Activated CD4-positive, alpha-beta memory T cell treated with anti-CD3 and anti-CD28 coated beads, Interleukin-2, amount 10 ng/mL, durations not matched to agents 7 days and 5 days (primary cell): ENCODE results near the gene SLC6A1. TPM values are rescaled to one million over a fixed set of nuclear protein-coding genes. Genes with fewer than 3 reads are reported as not detected.

Source experiments
- CTCF ChIA-PET: fragments of 350-600 bp; sonication (Branson Sonifier 250); formaldehyde crosslinking; loops from one replicate; lab custom pipeline; 2021; ENCODE audit warnings: antibody characterized with exemption, inconsistent platforms; lab: Charles Lee
- POLR2A ChIA-PET: fragments of 350-600 bp; sonication (Branson Sonifier 250); formaldehyde crosslinking; loops from one replicate; lab custom pipeline; 2021; ENCODE audit warnings: antibody characterized with exemption; lab: Charles Lee
- DNase-seq: peaks from one replicate; pipeline ENCODE4 v3.0.0-alpha.2; 2020
- H3K27ac Mint-ChIP-seq: one replicate; pipeline ENCODE4 v1.8.0; 2021; ENCODE audit warnings: mild to moderate bottlenecking, mixed read lengths
- H3K27me3 Mint-ChIP-seq: one replicate; pipeline ENCODE4 v1.8.0; 2021; ENCODE audit warnings: mixed read lengths
- H3K36me3 Mint-ChIP-seq: one replicate; pipeline ENCODE4 v1.8.0; 2021; ENCODE audit warnings: low read depth, mixed read lengths
- H3K4me1 Mint-ChIP-seq: one replicate; pipeline ENCODE4 v1.8.0; 2021; ENCODE audit warnings: mixed read lengths
- H3K4me3 Mint-ChIP-seq: one replicate; pipeline ENCODE4 v1.8.0; 2021; ENCODE audit warnings: mild to moderate bottlenecking, mixed read lengths
- H3K9me3 Mint-ChIP-seq: one replicate; pipeline ENCODE4 v1.8.0; 2021; ENCODE audit warnings: mixed read lengths
- total RNA-seq, 2 experiments: library from RNA; stranded (reverse); gene quantifications; one replicate each; pipeline ENCODE4 v1.2.3, GENCODE V29; 2021

Gene SLC6A1
- not detected for total RNA-seq

DNA sequence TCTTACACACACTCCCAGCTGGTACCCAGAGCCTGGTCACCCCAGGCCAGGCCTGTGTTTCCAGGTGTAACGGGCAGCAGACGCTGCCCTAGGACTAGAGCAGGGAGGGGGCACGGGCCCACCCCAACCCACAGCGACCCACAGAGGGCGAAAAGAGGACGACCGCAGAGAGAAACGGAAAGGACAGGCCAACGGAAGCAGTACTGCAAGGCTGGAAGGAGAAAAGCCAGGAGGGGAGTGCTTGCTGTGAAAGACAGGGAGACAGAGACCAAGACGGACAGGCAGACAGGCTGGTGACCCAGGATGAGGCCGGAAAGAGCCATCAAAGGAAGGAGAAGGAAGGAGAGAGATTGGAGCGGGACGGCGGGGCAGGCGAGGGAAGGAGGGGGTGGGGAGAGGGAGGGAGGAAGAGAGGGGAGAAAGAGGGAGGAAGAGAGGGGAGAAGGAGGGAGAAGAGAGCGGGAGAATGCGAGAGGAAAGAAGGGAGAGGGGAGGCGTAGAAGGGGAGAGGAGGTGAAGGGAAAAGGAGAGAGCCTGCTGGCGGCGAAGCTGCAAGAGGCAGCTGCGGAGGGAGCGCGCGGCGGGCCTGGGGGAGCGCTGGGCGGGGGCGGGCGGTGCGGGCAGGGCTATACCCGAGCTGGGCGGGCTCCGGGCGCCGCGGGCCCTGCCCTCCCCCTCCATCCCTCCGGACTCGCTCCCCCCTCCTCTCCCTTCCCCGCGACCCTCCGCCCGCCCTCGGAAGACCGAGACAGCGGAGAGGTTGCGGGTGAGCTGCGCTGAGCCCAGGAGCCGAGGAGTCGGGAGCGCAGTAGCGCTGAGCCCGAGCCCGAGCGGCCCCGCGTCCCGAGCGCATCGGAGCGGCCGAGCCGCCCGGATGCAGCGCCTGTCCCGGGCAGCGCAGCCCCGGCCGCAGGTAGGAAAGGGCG is at the start of gene SLC6A1:
Gene SLC6A1 (plus strand): TSS at position 732 of the 926 bp plus-strand sequence. CDS start 24,464 bp downstream, outside the sequence.
- Mint-ChIP-seq H3K27me3 (peaks cover 58% of the 10 kb centered on the region), H3K27ac (no peak within 1 kb of the TSS), H3K36me3 (no peaks in the 10 kb centered on the region), H3K4me1 (peaks cover 3% of the 10 kb centered on the region), H3K9me3 (no peaks in the 10 kb centered on the region), H3K4me3 (no peak within 1 kb of the TSS)
- no peak for DNase-seq
- POLR2A ChIA-PET = interaction anchor here (0.7 kb wide), 1 partner anchor 56 kb away, joined by 3 read pairs; no protein-coding TSS in a partner anchor
- CTCF ChIA-PET = no interaction called here

DNA sequence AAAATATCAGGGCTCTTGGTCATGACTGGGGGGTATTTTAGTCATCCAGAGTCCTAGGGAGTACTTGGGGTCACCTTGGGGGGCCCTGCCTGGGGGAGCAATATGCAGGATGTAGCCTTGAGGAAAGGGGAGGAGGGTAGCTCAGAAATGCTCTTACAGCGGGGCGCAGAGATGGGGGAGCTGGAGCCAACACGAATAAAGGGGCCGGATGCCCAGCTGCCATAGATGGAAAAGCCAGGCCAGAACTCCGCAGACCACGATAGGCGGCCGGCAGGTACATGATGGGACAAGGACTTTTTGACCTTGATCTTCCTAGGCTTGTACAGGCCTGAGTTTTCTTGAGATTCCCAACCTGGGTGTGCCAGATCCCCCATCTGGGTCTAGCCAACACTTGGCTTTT is 47.7 kb upstream of the SLC6A1 start:
- POLR2A ChIA-PET = no interaction called here
- H3K27me3 Mint-ChIP-seq = peaks cover 5% of the 10 kb centered on the region

DNA sequence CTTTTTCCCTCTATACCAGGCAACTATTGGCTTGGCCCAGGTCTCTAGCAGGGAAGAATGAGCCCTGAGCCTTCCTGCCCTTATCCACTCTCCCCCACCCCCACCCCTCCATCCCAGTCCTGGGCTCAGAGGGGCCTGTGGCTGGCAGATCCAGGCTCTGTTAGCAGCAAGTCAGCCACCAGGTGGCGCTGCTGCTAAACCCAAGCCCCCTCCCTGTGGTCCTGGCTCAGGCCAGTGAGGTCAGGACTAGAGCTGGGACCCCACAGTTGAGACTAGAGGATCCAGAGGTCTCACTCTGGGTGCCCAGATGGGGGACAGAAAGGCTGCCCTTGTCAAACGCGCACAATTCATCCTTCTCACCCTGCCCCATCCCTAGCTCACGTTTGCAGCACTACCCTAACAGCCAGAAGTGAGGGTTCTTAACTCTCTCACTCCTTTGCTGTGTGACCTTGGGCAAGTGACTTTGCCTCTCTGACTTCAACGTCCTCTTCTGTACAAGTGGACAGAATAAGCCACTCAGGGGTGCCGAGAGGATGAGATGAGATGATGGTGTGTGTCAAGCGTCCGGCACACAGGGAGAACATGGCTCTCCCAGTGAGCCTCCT is 46.8 kb upstream of the SLC6A1 start:
- no peaks in the 10 kb centered on the region for H3K9me3 Mint-ChIP-seq
- H3K4me3 Mint-ChIP-seq = no peak overlapping the region
- peak; percentile 55 for DNase-seq
- CTCF ChIA-PET = interaction anchor here (0.9 to 1.5 kb wide), 5 partner anchors 19 to 390 kb away, joined by 3 to 6 read pairs (median 4); no protein-coding TSS in a partner anchor
- H3K4me1 Mint-ChIP-seq = no peaks in the 10 kb centered on the region
- H3K27ac Mint-ChIP-seq = no peak overlapping the region
- peaks cover 5% of the 10 kb centered on the region for H3K27me3 Mint-ChIP-seq
- no peaks in the 10 kb centered on the region for H3K36me3 Mint-ChIP-seq
- POLR2A ChIA-PET = no interaction called here

More for the DNA sequence above, 47.7 kb upstream of the SLC6A1 start:
- H3K9me3 Mint-ChIP-seq = no peaks in the 10 kb centered on the region
- DNase-seq = no peak
- no peak overlapping the region for H3K27ac Mint-ChIP-seq
- H3K36me3 Mint-ChIP-seq = no peaks in the 10 kb centered on the region
- H3K4me1 Mint-ChIP-seq = no peaks in the 10 kb centered on the region
- H3K4me3 Mint-ChIP-seq = no peak overlapping the region
- CTCF ChIA-PET = interaction anchor here (0.9 to 1.3 kb wide), 3 partner anchors 18 to 390 kb away, joined by 3 to 4 read pairs (median 4); no protein-coding TSS in a partner anchor

DNA sequence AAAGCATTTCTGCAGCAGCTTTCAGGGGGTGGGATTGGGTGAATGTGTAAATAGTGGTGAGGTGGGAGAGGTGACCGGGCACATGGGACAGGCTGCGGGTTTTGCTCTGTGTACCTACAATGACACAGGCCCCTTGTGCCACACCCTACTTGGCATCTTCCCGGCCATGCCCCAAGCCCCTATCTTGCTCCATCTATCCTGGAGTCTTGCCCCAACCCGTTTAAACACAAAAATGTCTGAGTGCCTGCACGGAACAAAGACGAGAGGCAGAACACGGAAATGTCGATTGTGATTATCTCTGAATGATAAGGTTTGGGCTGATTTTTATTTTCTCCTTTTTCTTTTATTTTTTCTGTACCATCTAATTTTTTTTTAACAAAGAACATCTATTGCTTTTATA is 46.0 kb upstream of the SLC6A1 start:
- H3K9me3 Mint-ChIP-seq = no peaks in the 10 kb centered on the region
- no peaks in the 10 kb centered on the region for H3K4me1 Mint-ChIP-seq
- ChIA-PET CTCF (interaction anchor here (0.7 to 1.8 kb wide), 5 partner anchors 9 to 457 kb away, joined by 3 to 6 read pairs (median 3); no protein-coding TSS in a partner anchor), POLR2A (no interaction called here)
- no peaks in the 10 kb centered on the region for H3K36me3 Mint-ChIP-seq
- no peak overlapping the region for H3K27ac Mint-ChIP-seq
- no peak for DNase-seq
- no peak overlapping the region for H3K4me3 Mint-ChIP-seq
- peaks cover 5% of the 10 kb centered on the region for H3K27me3 Mint-ChIP-seq

DNA sequence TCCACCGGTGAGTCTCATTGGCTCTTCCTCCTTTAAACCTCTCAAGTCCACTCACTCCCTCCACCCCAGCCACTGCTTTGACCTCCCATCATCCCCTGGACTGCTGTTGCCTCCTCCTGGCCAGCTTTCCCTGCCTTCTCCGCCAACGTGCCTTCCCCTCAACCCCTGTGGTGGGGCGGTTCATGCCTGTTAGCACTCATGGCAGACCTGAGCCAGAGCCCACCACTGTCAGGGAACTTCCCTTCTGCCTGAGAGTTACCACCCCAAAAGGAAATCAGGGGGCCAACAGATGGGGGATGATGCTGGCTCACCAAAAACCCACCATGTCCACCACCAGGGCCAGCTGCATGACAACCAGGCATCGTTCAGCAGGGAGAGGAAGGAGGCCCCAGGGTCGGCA is 44.2 kb upstream of the SLC6A1 start:
- H3K4me3 Mint-ChIP-seq = no peak overlapping the region
- CTCF ChIA-PET = no interaction called here
- H3K4me1 Mint-ChIP-seq = no peaks in the 10 kb centered on the region
- DNase-seq = no peak
- no peak overlapping the region for H3K27ac Mint-ChIP-seq
- POLR2A ChIA-PET = no interaction called here
- no peaks in the 10 kb centered on the region for H3K9me3 Mint-ChIP-seq
- no peaks in the 10 kb centered on the region for H3K36me3 Mint-ChIP-seq
- H3K27me3 Mint-ChIP-seq = peaks cover 5% of the 10 kb centered on the region

DNA sequence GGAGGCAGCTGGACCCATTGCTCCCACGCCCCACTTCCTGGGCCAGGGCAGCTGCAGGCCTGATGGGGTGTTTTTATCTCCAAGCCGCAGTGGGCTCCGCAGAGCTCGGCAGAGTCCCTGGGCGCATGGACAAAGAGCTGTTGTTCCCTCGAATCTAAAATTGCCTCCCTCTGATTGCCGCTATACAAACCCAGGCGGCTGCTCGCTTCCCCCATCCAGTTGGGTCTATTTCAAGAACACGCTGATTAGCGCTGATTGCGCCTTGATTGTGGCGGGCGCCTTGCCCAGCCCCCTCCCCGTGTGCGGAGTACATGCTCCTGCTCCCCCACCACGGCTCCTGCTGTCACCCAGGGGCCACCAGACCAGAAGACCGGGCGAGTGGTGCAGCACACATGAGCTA is 43.4 kb upstream of the SLC6A1 start:
- Mint-ChIP-seq H3K27ac (no peak overlapping the region), H3K9me3 (no peaks in the 10 kb centered on the region), H3K4me3 (no peak overlapping the region), H3K36me3 (no peaks in the 10 kb centered on the region), H3K27me3 (peaks cover 5% of the 10 kb centered on the region), H3K4me1 (no peaks in the 10 kb centered on the region)
- ChIA-PET POLR2A (no interaction called here), CTCF (no interaction called here)
- DNase-seq = no peak

DNA sequence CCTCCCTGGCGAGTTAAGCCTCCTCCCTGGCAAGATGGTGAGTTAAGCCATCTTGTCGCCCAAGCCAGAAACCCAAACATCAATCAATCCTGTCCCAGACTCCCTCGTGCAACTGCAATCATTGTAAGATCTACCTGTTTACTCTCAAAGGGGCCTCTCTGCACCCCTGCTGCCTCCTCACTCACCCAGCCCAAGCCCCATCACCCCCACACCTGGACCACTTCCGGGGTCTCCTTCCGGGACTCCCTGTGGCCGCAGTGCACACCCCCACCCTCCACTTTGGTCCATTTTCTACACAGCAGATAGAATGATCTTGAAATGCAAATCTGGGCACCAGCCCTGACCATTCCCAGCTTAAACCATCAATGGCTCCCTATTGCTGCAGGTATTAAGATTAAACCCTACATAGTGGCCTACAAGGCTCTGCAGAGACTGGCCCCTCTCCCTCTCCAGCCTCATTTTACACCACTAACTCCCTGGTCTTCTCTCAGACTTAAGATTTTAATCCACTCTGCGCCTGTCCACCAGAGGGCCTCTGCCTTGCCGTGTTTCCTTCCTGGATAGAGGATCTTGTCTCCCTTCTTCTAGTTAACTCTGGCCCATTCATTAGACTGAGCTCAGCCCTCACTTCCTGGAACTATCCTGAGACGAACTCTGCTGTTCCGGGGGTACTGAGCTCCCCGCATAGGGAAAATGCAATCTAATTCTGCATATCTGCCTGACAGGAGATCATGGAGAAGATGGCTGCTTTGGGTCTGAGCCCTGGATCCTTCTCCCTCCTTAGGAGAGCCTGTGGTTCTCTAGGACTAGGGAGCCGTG is 41.9 kb upstream of the SLC6A1 start:
- no peaks in the 10 kb centered on the region for H3K4me1 Mint-ChIP-seq
- POLR2A ChIA-PET = no interaction called here

DNA sequence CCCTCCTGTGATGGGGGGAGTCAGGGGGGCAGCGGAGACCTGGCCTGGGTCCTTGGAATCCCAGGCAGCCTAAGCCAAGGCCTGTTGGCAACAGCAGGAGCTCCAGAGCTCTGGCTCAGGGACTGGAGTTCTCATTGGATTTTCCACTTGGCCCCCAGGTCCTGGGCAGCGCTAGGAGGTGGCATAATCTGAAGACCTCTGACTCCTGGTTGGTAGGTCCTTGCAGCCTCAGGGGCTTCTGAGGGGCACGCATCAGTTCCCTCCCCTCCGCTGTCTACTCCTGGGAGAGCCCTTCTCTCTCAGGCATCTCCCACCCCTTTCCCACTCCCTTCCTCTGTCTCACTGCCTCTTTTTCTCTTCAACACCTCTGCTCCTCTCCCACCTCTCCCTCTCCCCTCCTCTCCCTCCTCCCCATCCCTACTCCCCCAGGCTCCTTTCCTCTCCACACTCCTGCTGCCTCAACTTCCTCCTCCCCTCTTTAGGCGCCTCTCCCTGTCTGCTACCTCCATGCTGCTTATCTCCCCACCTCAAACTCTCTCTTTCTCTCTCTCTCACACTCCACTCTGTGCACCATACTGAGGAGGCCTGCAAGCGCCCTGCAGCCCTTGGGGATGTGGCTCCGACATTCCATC is 41.1 kb upstream of the SLC6A1 start:
- Mint-ChIP-seq H3K27ac (no peak overlapping the region), H3K4me3 (no peak overlapping the region), H3K4me1 (no peaks in the 10 kb centered on the region), H3K27me3 (peaks cover 5% of the 10 kb centered on the region), H3K9me3 (no peaks in the 10 kb centered on the region), H3K36me3 (no peaks in the 10 kb centered on the region)
- DNase-seq = no peak
- POLR2A ChIA-PET = no interaction called here
- CTCF ChIA-PET = no interaction called here

More for the DNA sequence above, 41.9 kb upstream of the SLC6A1 start:
- no peak overlapping the region for H3K27ac Mint-ChIP-seq
- H3K4me3 Mint-ChIP-seq = no peak overlapping the region
- H3K27me3 Mint-ChIP-seq = peaks cover 5% of the 10 kb centered on the region
- DNase-seq = no peak
- CTCF ChIA-PET = no interaction called here
- no peaks in the 10 kb centered on the region for H3K9me3 Mint-ChIP-seq
- H3K36me3 Mint-ChIP-seq = no peaks in the 10 kb centered on the region

DNA sequence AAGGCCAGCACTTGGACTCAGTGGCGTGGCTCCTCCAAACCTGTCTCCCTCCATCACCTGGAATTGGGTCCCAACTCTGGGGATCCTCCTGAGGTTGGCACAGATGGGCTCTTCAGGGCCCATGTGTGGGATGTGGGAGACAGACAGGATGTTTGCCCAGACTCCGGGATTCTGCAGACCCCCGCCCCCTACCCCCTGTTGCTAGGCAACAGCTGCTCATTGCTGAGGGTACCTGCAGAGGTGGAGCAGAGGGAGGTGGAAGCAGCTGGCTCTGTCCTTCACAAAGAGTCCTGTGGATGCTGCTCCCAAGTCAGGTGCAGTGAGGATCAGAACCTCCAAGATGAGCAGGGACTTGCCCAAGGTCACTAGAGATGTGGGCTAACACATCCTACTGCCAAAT is 40.0 kb upstream of the SLC6A1 start:
- no peaks in the 10 kb centered on the region for H3K36me3 Mint-ChIP-seq
- no peaks in the 10 kb centered on the region for H3K9me3 Mint-ChIP-seq
- POLR2A ChIA-PET = no interaction called here
- peaks cover 2% of the 10 kb centered on the region for H3K27me3 Mint-ChIP-seq
- no peak overlapping the region for H3K4me3 Mint-ChIP-seq
- H3K4me1 Mint-ChIP-seq = no peaks in the 10 kb centered on the region
- CTCF ChIA-PET = interaction anchor here (0.8 kb wide), 1 partner anchor 11 kb away, joined by 3 read pairs; no protein-coding TSS in a partner anchor
- DNase-seq = no peak
- H3K27ac Mint-ChIP-seq = no peak overlapping the region

DNA sequence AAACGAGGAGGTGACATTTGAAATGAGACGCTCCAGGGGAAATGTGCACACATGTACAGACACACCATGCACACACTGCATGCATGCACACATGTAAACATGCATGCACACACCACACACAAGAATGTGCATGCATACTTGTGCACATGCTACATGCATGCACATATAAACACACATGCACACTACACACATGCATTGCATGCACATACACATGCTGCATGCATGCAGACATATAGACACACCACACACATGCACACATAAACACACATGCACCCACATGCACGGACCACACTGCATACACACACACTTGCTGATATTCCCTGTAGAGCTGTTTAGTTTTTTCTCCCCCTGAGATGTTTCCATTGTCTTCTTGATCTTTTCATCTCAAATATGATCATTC is 37.8 kb upstream of the SLC6A1 start:
- Mint-ChIP-seq H3K27me3 (no peaks in the 10 kb centered on the region), H3K4me3 (no peak overlapping the region), H3K9me3 (no peaks in the 10 kb centered on the region), H3K4me1 (no peaks in the 10 kb centered on the region), H3K27ac (no peak overlapping the region), H3K36me3 (no peaks in the 10 kb centered on the region)
- CTCF ChIA-PET = interaction anchor here (0.7 kb wide), 1 partner anchor 8 kb away, joined by 5 read pairs; no protein-coding TSS in a partner anchor
- POLR2A ChIA-PET = no interaction called here
- no peak for DNase-seq

DNA sequence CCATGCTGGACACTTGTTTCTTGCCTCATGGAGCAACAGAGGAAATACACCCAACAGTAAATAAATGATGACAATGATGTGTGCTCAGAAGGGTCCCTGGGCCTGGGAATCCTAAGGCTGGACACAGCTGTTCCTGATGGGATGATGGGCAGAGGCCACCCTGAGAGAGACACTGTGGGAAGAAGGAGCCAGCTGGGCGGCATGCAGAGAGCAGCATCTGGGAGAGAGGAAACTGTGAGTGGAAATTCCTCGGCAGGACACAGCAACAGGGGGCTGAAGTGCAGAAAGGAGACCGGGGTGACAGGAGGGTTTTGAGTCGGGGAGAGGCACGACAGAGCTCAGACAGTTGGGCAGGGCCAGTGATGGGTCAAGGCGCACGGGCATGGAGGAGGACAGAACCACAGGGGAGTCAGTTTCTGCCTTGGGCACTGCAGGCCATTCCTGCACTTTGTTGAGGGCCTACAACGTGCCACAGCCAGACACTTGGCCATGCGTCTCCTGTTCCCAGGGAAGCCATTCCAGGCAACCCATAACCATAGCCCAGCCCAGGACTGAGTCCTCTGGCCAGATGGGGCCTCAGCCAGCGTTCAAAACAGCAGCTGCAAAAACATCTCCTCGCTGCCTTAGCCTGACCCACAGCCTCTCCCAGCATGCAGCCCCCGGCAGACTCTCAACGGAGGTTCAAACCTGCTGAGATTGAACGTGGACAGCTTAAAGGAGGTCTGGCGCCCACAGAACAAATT is 36.7 kb upstream of the SLC6A1 start:
- Mint-ChIP-seq H3K4me1 (no peaks in the 10 kb centered on the region), H3K27ac (no peak overlapping the region), H3K4me3 (no peak overlapping the region), H3K27me3 (no peaks in the 10 kb centered on the region), H3K36me3 (no peaks in the 10 kb centered on the region), H3K9me3 (no peaks in the 10 kb centered on the region)
- ChIA-PET POLR2A (no interaction called here), CTCF (interaction anchor here (0.7 kb wide), 1 partner anchor 9 kb away, joined by 5 read pairs; no protein-coding TSS in a partner anchor)
- no peak for DNase-seq

DNA sequence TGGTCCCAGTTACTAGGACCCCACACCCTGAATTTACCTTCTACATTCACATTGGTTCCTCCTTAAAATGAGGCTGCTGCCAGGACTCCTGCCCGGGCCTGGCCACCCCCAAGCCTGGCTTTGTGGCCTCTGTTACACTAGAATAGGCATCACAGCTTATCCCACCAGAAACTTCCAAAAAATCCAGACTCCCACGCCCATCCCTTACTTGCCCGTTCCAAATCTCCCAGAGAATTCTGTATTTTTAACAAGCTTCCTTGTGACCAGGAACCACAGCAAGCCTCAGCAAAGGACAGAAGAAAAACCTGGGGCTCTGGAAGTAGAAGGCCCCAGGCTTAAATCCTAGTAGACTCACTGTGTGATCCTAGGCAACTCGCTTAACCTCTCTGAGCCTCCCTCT is 36.0 kb upstream of the SLC6A1 start:
- H3K9me3 Mint-ChIP-seq = no peaks in the 10 kb centered on the region
- H3K4me1 Mint-ChIP-seq = no peaks in the 10 kb centered on the region
- ChIA-PET POLR2A (no interaction called here), CTCF (no interaction called here)
- H3K27me3 Mint-ChIP-seq = no peaks in the 10 kb centered on the region
- no peak overlapping the region for H3K27ac Mint-ChIP-seq
- no peaks in the 10 kb centered on the region for H3K36me3 Mint-ChIP-seq
- DNase-seq = no peak
- no peak overlapping the region for H3K4me3 Mint-ChIP-seq
